IPS-20b (cell line): ENCODE measurements around the gene SHC4.

Experiments
- H3K27ac ChIP-seq: one replicate; pipeline ENCODE4 v1.5.1; 2013; ENCODE audit warnings: low read length
- H3K27me3 ChIP-seq: 2 replicates; pipeline ENCODE4 v1.6.1; 2013; ENCODE audit warnings: mild to moderate bottlenecking, low read length, inconsistent platforms; ENCODE audit not compliant: insufficient read depth
- H3K36me3 ChIP-seq: 2 replicates; pipeline ENCODE4 v1.6.1; 2013; ENCODE audit warnings: low read depth, mild to moderate bottlenecking, inconsistent platforms, low read length, moderate library complexity; ENCODE audit not compliant: insufficient read depth
- H3K4me1 ChIP-seq: 2 replicates; pipeline ENCODE4 v1.6.1; 2013; ENCODE audit warnings: mild to moderate bottlenecking, control low read depth, inconsistent platforms, low read length, moderate library complexity; ENCODE audit not compliant: insufficient read depth
- H3K4me3 ChIP-seq: 2 replicates; pipeline ENCODE4 v1.5.1; 2013; ENCODE audit warnings: mild to moderate bottlenecking, low read length, inconsistent platforms
- H3K9ac ChIP-seq: 2 replicates; pipeline ENCODE4 v1.6.1; 2013; ENCODE audit warnings: low read depth, mild to moderate bottlenecking, inconsistent platforms, low read length, moderate library complexity
- H3K9me3 ChIP-seq: 2 replicates; pipeline ENCODE4 v1.6.1; 2013; ENCODE audit warnings: mild to moderate bottlenecking, low read depth, low read length, inconsistent platforms; ENCODE audit not compliant: insufficient read depth

SHC4 gene

GRCh38 chr15:48893311-48893710, 70.4 kb downstream of the SHC4 start:
- Histone ChIP-seq H3K27ac (no peak overlapping the region), H3K4me1 (peaks cover 7% of the 10 kb centered on the region; the same call in 1 of the 2 replicates), H3K9ac (no peak overlapping the region), H3K9me3 (no peaks in the 10 kb centered on the region), H3K4me3 (no peak overlapping the region), H3K27me3 (no peaks in the 10 kb centered on the region), H3K36me3 (no peaks in the 10 kb centered on the region)

DNA sequence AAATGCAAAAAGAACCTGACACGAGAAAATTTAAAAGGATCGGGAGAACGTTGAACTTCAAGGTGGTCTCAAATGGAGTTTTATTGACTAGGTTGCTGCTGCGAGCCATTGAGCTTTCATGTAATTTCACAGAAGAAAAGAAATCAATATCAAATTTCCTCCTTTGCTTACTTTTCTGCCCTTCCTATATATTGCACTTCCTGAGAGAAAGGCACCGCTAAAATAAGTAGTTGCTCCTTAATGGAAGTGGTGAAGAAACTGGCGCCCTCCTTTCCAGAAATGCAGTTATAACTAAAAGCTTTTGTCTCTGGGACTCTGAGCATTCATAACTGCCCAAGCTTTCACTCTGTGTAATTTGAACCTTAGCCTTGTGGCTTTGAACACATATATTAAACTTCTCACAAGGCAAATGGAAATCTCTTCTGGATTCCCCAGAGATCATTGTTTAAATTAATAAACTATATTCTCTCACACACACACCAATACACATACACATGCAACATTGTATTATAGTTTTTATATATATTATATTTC, 72.4 kb downstream of the SHC4 start:
- no peak overlapping the region for H3K27ac ChIP-seq
- H3K27me3 ChIP-seq = no peaks in the 10 kb centered on the region
- H3K9me3 ChIP-seq = no peaks in the 10 kb centered on the region
- H3K9ac ChIP-seq = no peak overlapping the region
- no peaks in the 10 kb centered on the region for H3K4me1 ChIP-seq
- H3K36me3 ChIP-seq = no peaks in the 10 kb centered on the region
- no peak overlapping the region for H3K4me3 ChIP-seq

DNA sequence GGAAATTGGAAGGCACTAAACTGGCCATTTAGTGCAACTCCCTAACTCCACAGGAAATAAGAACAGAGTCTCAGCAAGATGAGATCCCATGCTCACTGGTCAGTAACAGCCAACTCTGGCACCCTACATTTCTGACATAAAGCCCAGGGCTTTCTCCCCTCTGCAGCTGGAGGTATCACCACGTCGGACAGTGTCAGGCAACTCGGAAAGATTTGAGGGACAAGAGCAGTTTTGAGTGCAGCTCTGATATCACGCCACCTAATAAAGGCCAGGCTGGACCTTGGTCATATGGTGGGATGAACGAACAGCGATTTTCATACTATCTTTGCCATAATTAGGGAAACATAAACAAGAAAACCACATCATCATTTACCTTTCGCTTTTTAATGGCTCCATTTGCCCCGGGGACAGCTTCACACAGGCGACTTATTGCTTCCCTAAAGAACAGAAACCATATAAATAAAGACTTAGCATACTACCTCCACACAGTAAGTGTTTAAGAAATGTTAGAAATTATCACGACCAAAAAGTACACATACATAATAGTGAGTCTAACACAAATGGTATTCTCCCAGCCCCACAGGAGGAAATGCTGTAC, 73.2 kb downstream of the SHC4 start:
- no peak overlapping the region for H3K4me3 ChIP-seq
- H3K4me1 ChIP-seq = no peaks in the 10 kb centered on the region
- no peaks in the 10 kb centered on the region for H3K9me3 ChIP-seq
- no peaks in the 10 kb centered on the region for H3K36me3 ChIP-seq
- no peak overlapping the region for H3K27ac ChIP-seq
- no peaks in the 10 kb centered on the region for H3K27me3 ChIP-seq
- H3K9ac ChIP-seq = no peak overlapping the region

- no peaks in the 10 kb centered on the region for H3K27me3 ChIP-seq
- H3K9me3 ChIP-seq = no peaks in the 10 kb centered on the region
- H3K36me3 ChIP-seq = no peaks in the 10 kb centered on the region
- no peak overlapping the region for H3K9ac ChIP-seq
- no peak overlapping the region for H3K27ac ChIP-seq
- H3K4me3 ChIP-seq = no peak overlapping the region
- H3K4me1 ChIP-seq = no peaks in the 10 kb centered on the region
Observed at GRCh38 chr15:48889925-48890324, 73.8 kb downstream of the SHC4 start.

- Histone ChIP-seq H3K4me1 (no peaks in the 10 kb centered on the region), H3K36me3 (no peaks in the 10 kb centered on the region), H3K27me3 (no peaks in the 10 kb centered on the region), H3K4me3 (no peak overlapping the region), H3K27ac (no peak overlapping the region), H3K9me3 (no peaks in the 10 kb centered on the region), H3K9ac (no peak overlapping the region)
Observed at GRCh38 chr15:48888836-48889235, 74.9 kb downstream of the SHC4 start.

GRCh38 chr15:48888191-48888590, 75.5 kb downstream of the SHC4 start:
- H3K9me3 ChIP-seq = no peaks in the 10 kb centered on the region
- H3K4me3 ChIP-seq = no peak overlapping the region
- H3K27me3 ChIP-seq = no peaks in the 10 kb centered on the region
- H3K4me1 ChIP-seq = no peaks in the 10 kb centered on the region
- no peak overlapping the region for H3K27ac ChIP-seq
- no peaks in the 10 kb centered on the region for H3K36me3 ChIP-seq
- H3K9ac ChIP-seq = no peak overlapping the region

DNA sequence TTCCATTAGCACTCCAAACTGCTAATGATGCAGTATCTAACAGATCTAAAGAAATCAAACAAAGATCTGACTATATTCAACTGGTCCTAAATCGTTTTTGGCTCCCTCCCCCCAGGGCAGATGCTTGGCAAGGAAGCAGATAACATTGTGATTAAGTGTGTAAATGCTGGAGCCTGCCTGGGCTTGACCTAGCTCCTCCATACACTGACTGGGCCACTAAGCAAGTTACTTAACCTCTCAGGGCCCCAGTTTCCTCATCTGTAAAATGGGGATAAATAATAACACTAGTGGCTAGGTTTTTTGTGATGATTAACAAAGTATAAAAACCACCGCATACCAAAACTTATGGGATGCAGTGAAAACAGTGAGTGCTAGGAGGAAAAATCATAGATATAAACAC, 76.6 kb downstream of the SHC4 start:
- no peaks in the 10 kb centered on the region for H3K4me1 ChIP-seq
- H3K4me3 ChIP-seq = no peak overlapping the region
- H3K9ac ChIP-seq = no peak overlapping the region
- H3K9me3 ChIP-seq = no peaks in the 10 kb centered on the region
- H3K27me3 ChIP-seq = no peaks in the 10 kb centered on the region
- H3K27ac ChIP-seq = no peak overlapping the region
- no peaks in the 10 kb centered on the region for H3K36me3 ChIP-seq

- Histone ChIP-seq H3K9me3 (no peaks in the 10 kb centered on the region), H3K4me1 (no peaks in the 10 kb centered on the region; the same call in 1 of the 2 replicates), H3K27me3 (no peaks in the 10 kb centered on the region), H3K36me3 (no peaks in the 10 kb centered on the region), H3K4me3 (no peak overlapping the region), H3K9ac (no peak overlapping the region), H3K27ac (no peak overlapping the region)
Observed at GRCh38 chr15:48883699-48884098, 80.0 kb downstream of the SHC4 start.

GRCh38 chr15:48880070-48880634, 83.6 kb downstream of the SHC4 start:
- no peak overlapping the region for H3K9ac ChIP-seq
- no peak overlapping the region for H3K27ac ChIP-seq
- no peaks in the 10 kb centered on the region; the same call in 1 of the 2 replicates for H3K4me1 ChIP-seq
- H3K36me3 ChIP-seq = no peaks in the 10 kb centered on the region
- H3K4me3 ChIP-seq = peak overlapping the region; percentile 95; the same call in 1 of the 2 replicates
- H3K9me3 ChIP-seq = no peaks in the 10 kb centered on the region
- H3K27me3 ChIP-seq = no peaks in the 10 kb centered on the region

DNA sequence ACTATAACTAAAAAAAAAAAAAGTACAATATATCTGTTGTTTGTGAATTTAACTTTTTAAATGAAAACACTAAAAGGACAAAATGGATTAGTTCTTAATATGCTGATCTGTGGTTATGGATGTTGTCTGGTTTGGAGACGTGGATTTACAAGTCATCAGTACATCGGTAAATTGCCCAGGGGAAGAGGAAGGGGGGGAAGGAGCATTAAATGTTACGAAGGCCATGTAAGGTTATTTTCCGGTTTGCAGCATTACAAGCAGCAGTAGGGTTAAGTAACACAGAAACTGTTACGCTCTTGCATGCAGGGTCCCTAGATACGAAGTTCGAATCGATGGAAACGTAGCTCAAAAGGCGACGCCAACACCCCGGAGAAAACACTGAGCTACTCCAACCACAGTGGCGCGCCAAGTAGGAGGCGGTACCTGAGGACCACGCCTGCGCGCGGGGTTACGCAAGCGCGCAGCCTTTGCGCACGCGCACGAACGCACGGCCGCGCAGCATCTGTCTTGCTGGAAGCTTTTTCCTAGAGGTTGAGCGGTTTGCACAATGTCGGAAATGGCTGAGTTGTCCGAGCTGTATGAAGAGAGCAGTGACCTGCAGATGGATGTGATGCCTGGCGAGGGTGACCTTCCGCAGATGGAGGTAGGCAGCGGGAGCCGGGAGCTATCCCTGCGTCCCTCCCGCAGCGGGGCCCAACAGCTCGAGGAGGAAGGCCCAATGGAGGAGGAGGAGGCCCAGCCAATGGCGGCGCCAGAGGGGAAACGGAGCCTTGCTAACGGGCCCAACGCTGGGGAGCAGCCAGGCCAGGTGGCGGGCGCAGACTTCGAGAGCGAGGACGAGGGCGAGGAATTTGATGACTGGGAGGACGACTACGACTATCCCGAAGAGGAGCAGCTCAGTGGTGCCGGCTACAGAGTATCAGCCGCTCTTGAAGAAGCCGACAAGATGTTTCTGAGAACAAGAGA, 85.8 kb downstream of the SHC4 start, which contains the start of gene EID1:
Gene EID1 (plus strand): TSS at position 505 of the 966 bp plus-strand sequence. CDS start 43 bp downstream, at position 548.
- Histone ChIP-seq H3K27ac (peak within 1 kb of the TSS; percentile 74), H3K9ac (peak within 1 kb of the TSS; percentile 97), H3K4me3 (peak within 1 kb of the TSS; percentile 95), H3K36me3 (no peaks in the 10 kb centered on the region), H3K4me1 (no peaks in the 10 kb centered on the region; the same call in 1 of the 2 replicates), H3K27me3 (no peaks in the 10 kb centered on the region), H3K9me3 (no peaks in the 10 kb centered on the region)

GRCh38 chr15:48876057-48876456, 87.7 kb downstream of the SHC4 start:
- Histone ChIP-seq H3K4me3 (no peak overlapping the region), H3K9ac (no peak overlapping the region), H3K4me1 (no peaks in the 10 kb centered on the region; the same call in 1 of the 2 replicates), H3K9me3 (no peaks in the 10 kb centered on the region), H3K36me3 (no peaks in the 10 kb centered on the region), H3K27me3 (no peaks in the 10 kb centered on the region), H3K27ac (no peak overlapping the region)
